Measurements from ENCODE around the gene MACROD1. TPM values are rescaled to one million over a fixed set of nuclear protein-coding genes. Genes with fewer than 3 reads are reported as not detected.

Gene MACROD1
- total RNA-seq, 1 donor from 2014 or later, result 3.4 TPM

DNA sequence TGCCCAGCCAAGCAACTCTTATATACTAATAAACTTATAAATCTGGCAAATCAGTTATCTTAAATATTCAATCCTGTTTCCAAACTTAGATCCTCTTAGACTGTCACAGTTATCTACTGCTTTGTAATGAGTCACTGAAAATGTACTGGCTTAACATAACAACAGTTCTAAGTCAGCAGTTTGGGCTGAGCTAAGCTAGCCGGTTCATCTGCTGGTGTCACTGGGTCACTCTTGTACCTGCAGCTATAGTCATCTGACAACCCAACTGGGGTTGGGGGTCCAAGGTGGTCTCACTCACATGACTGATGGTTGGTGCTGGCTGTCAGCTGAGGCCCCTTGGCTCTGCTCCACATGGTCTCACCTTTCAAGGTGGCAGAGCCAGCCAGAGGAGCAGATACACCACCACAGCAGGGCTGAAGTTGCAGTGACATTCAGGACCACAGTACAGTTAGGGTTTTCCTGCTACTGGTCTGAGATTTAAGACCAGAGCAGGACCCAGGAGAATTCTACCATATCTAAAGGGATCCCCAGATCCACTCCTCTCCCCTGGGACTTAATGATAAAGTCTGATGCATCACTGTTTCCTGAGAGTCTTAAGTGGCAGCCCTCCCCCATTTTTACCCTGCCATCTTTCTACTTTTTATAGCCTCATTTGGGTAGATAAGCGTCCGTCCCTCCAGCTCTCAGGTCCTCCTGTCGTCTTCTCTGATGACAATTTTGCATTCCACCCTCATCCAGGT lies 7.9 kb upstream of the MACROD1 start:
- Histone ChIP-seq H3K9me3 (ENCODE audit: insufficient read depth, low read depth, low read length) (peaks cover 3% of the 10 kb centered on the region), H3K36me3 (ENCODE audit: insufficient read depth, low read length) (no peaks in the 10 kb centered on the region), H3K4me2 (ENCODE audit: low read length) (no peak overlapping the region), H3K27ac (ENCODE audit: low read depth, low read length) (no peak overlapping the region), H3K4me1 (ENCODE audit: insufficient read depth, low read length) (no peaks in the 10 kb centered on the region), H3K79me2 (ENCODE audit: insufficient read depth, low read length) (no peaks in the 10 kb centered on the region), H3K27me3 (ENCODE audit: insufficient read depth, low read length) (no peaks in the 10 kb centered on the region), H3K4me3 (ENCODE audit: insufficient read depth, low read depth, low read length) (no peak overlapping the region), H3K9ac (ENCODE audit: low read length) (no peak overlapping the region), H2AFZ (ENCODE audit: low read depth, low read length) (no peak overlapping the region), H4K20me1 (ENCODE audit: insufficient read depth, low read length) (no peaks in the 10 kb centered on the region)
- no peak for DNase-seq (ENCODE audit: low read depth)
- Mint-ChIP-seq H3K4me3 (ENCODE audit: unreplicated experiment) (no peak overlapping the region), H3K4me1 (ENCODE audit: low read depth, unreplicated experiment) (no peaks in the 10 kb centered on the region), H3K36me3 (ENCODE audit: low read depth, unreplicated experiment) (peaks cover 8% of the 10 kb centered on the region), H3K9me3 (ENCODE audit: unreplicated experiment) (peaks cover 8% of the 10 kb centered on the region), H3K27ac (ENCODE audit: unreplicated experiment) (no peak overlapping the region), H3K27me3 (ENCODE audit: low read depth, unreplicated experiment) (no peaks in the 10 kb centered on the region)
- TF ChIP-seq, protein P1, sequence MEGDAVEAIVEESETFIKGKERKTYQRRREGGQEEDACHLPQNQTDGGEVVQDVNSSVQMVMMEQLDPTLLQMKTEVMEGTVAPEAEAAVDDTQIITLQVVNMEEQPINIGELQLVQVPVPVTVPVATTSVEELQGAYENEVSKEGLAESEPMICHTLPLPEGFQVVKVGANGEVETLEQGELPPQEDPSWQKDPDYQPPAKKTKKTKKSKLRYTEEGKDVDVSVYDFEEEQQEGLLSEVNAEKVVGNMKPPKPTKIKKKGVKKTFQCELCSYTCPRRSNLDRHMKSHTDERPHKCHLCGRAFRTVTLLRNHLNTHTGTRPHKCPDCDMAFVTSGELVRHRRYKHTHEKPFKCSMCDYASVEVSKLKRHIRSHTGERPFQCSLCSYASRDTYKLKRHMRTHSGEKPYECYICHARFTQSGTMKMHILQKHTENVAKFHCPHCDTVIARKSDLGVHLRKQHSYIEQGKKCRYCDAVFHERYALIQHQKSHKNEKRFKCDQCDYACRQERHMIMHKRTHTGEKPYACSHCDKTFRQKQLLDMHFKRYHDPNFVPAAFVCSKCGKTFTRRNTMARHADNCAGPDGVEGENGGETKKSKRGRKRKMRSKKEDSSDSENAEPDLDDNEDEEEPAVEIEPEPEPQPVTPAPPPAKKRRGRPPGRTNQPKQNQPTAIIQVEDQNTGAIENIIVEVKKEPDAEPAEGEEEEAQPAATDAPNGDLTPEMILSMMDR (IDR thresholded peaks at IDR 0.05; ENCODE audit: insufficient read depth, low read depth, low read length), result no peak
- TF ChIP-seq EZH2 (IDR thresholded peaks at IDR 0.05; ENCODE audit: insufficient read depth, low read length), result no peak
- FAIRE-seq, result no peak

DNA sequence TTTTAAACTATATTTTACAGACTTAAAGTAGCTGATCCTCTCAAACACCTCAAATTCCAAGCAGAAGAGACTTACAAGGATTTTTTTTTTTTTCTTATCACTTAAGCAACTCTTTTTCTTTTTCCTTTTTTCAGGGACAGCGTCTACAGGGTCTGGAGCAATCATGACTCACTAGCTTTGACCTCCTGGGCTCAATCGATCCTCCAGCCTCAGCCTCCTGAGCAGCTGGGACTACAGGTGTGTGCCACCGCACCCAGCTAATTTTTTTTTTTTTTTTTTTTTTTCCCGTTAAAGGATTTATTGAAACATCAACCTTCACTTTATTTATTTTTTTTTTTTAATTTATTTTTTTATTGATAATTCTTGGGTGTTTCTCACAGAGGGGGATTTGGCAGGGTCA lies 4.5 kb upstream of the MACROD1 start:
- Histone ChIP-seq H3K4me1 (ENCODE audit: insufficient read depth, low read length) (no peaks in the 10 kb centered on the region), H3K9ac (ENCODE audit: low read length) (no peak overlapping the region), H3K9me3 (ENCODE audit: insufficient read depth, low read depth, low read length) (peaks cover 3% of the 10 kb centered on the region), H3K27ac (ENCODE audit: low read depth, low read length) (no peak overlapping the region), H4K20me1 (ENCODE audit: insufficient read depth, low read length) (no peaks in the 10 kb centered on the region), H2AFZ (ENCODE audit: low read depth, low read length) (no peak overlapping the region), H3K79me2 (ENCODE audit: insufficient read depth, low read length) (no peaks in the 10 kb centered on the region), H3K36me3 (ENCODE audit: insufficient read depth, low read length) (no peaks in the 10 kb centered on the region), H3K4me3 (ENCODE audit: insufficient read depth, low read depth, low read length) (no peak overlapping the region), H3K4me2 (ENCODE audit: low read length) (no peak overlapping the region), H3K27me3 (ENCODE audit: insufficient read depth, low read length) (no peaks in the 10 kb centered on the region)
- Mint-ChIP-seq H3K4me3 (ENCODE audit: unreplicated experiment) (no peak overlapping the region), H3K9me3 (ENCODE audit: unreplicated experiment) (peaks cover 8% of the 10 kb centered on the region), H3K4me1 (ENCODE audit: low read depth, unreplicated experiment) (no peaks in the 10 kb centered on the region), H3K36me3 (ENCODE audit: low read depth, unreplicated experiment) (peaks cover 2% of the 10 kb centered on the region), H3K27ac (ENCODE audit: unreplicated experiment) (no peak overlapping the region), H3K27me3 (ENCODE audit: low read depth, unreplicated experiment) (peaks cover 4% of the 10 kb centered on the region)
- FAIRE-seq, result no peak
- DNase-seq (ENCODE audit: low read depth), result no peak
- TF ChIP-seq EZH2 (IDR thresholded peaks at IDR 0.05; ENCODE audit: insufficient read depth, low read length), result no peak
- TF ChIP-seq, protein P1 (IDR thresholded peaks at IDR 0.05; ENCODE audit: insufficient read depth, low read depth, low read length), result no peak

DNA sequence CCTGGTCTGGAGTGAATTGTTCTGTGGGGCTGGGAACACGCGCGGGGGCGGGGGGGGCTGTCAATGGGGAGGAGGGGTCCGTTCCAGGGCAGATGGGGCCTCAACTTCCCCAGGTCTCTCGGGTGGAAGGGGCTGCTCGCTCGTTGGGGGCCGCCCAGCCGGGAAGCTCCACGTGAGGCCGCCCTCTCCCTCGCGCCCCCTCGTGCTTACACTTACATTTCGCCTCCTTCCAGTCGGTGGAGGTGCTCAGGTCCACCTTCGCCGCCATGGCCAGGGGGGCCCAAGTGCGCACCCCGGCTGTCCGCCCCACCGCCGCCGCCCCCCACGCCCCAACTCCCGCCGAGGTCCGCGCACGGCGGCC lies 452 bp downstream of the MACROD1 start:
- no peak for FAIRE-seq
- no peaks in the 10 kb centered on the region for H3K27me3 ChIP-seq (ENCODE audit: insufficient read depth, low read length)
- Mint-ChIP-seq H3K27ac (ENCODE audit: unreplicated experiment) (no peak overlapping the region), H3K4me1 (ENCODE audit: low read depth, unreplicated experiment) (no peaks in the 10 kb centered on the region), H3K9me3 (ENCODE audit: unreplicated experiment) (no peaks in the 10 kb centered on the region), H3K27me3 (ENCODE audit: low read depth, unreplicated experiment) (peaks cover 8% of the 10 kb centered on the region), H3K4me3 (ENCODE audit: unreplicated experiment) (no peak overlapping the region), H3K36me3 (ENCODE audit: low read depth, unreplicated experiment) (no peaks in the 10 kb centered on the region)
- H3K9me3 ChIP-seq (ENCODE audit: insufficient read depth, low read depth, low read length), result no peaks in the 10 kb centered on the region
- no peaks in the 10 kb centered on the region for H4K20me1 ChIP-seq (ENCODE audit: insufficient read depth, low read length)
- H3K9ac ChIP-seq (ENCODE audit: low read length), result peak overlapping the region; percentile 74
- H3K27ac ChIP-seq (ENCODE audit: low read depth, low read length), result no peak overlapping the region
- H3K4me2 ChIP-seq (ENCODE audit: low read length), result peak overlapping the region; percentile 83
- peak overlapping the region; percentile 92 for H2AFZ ChIP-seq (ENCODE audit: low read depth, low read length)
- TF ChIP-seq EZH2 (IDR thresholded peaks at IDR 0.05; ENCODE audit: insufficient read depth, low read length), result no peak
- TF ChIP-seq, protein P1 (IDR thresholded peaks at IDR 0.05; ENCODE audit: insufficient read depth, low read depth, low read length), result no peak
- no peaks in the 10 kb centered on the region for H3K36me3 ChIP-seq (ENCODE audit: insufficient read depth, low read length)
- DNase-seq (ENCODE audit: low read depth), result no peak
- H3K4me1 ChIP-seq (ENCODE audit: insufficient read depth, low read length), result no peaks in the 10 kb centered on the region
- no peaks in the 10 kb centered on the region for H3K79me2 ChIP-seq (ENCODE audit: insufficient read depth, low read length)
- peak overlapping the region; percentile 67 for H3K4me3 ChIP-seq (ENCODE audit: insufficient read depth, low read depth, low read length)

All from astrocyte (in vitro differentiated cells and primary cell).